ENCODE measurements around the gene CNTNAP1. TPM values are rescaled to one million over a fixed set of nuclear protein-coding genes. Genes with fewer than 3 reads are reported as not detected.
A peak's percentile ranks its signal among the peaks of the same experiment; 100 is the strongest.

Gene CNTNAP1
- total RNA-seq (0.76 TPM), polyA plus RNA-seq (2.1 TPM)
- long read RNA-seq, donor 1, result 0 reads
- long read RNA-seq, donor 2, result 0 reads
- long read RNA-seq, donor 3, result 0 reads
- long read RNA-seq, donor 4, result 0 reads
- long read RNA-seq, donor 5, partial matches to known transcripts, result 5 of 6 reads
- long read RNA-seq, donor 5, other reads (novel, unspliced or antisense), result 0 of 6 reads
- long read RNA-seq, donor 6, result 0 reads
- long read RNA-seq, donor 7, result 0 reads
- long read RNA-seq, donor 8, result 0 reads
- long read RNA-seq, donor 9, result 0 reads
- long read RNA-seq, donor 10, result 0 reads

GRCh38 chr17:42681976-42682721, at the start of gene CNTNAP1:
TSS of gene CNTNAP1 (plus strand) at chr17:42682531. CDS start at chr17:42682830, 299 bp downstream.
- 8% methylated on average over 22 of the region's 22 CpGs for WGBS
- no peak for DNase-seq (ENCODE audit: low read depth in 6 of 9, low spot score in 9 of 9)
- Histone ChIP-seq H3K4me3 (ENCODE audit: low read length in 2 of 2) (peak within 1 kb of the TSS in 1 of 2 donors; percentile 8), H3K4me1 (ENCODE audit: control insufficient read depth in 2 of 2, insufficient read depth in 2 of 2, low read length in 2 of 2) (peaks cover 14 to 77% of the 10 kb centered on the region in 2 donors), H3K9me3 (ENCODE audit: control insufficient read depth in 2 of 2, insufficient read depth in 1 of 2, low read length in 1 of 2) (peaks cover 0 to 28% of the 10 kb centered on the region in 2 donors), H3K27me3 (ENCODE audit: control insufficient read depth in 2 of 2, insufficient read depth in 1 of 2, low read length in 1 of 2) (peaks cover 19 to 83% of the 10 kb centered on the region in 2 donors), H3K36me3 (ENCODE audit: control insufficient read depth in 2 of 2, insufficient read depth in 2 of 2, low read length in 1 of 2) (no peaks in the 10 kb centered on the region), H3K27ac (ENCODE audit: low read depth in 1 of 2, low read length in 1 of 2) (no peak within 1 kb of the TSS)

- H3K9me3 ChIP-seq (ENCODE audit: control insufficient read depth in 2 of 2, insufficient read depth in 1 of 2, low read length in 1 of 2), result no peaks in the 10 kb centered on the region
- no peaks in the 10 kb centered on the region for H3K27me3 ChIP-seq (ENCODE audit: control insufficient read depth in 2 of 2, insufficient read depth in 1 of 2, low read length in 1 of 2)
- WGBS, result 92% methylated on average over 9 of the region's 9 CpGs
- H3K36me3 ChIP-seq (ENCODE audit: control insufficient read depth in 2 of 2, insufficient read depth in 2 of 2, low read length in 1 of 2), result no peaks in the 10 kb centered on the region
- no peak for DNase-seq (ENCODE audit: low read depth in 6 of 9, low spot score in 9 of 9)
- H3K4me1 ChIP-seq (ENCODE audit: control insufficient read depth in 2 of 2, insufficient read depth in 2 of 2, low read length in 2 of 2), result no peaks in the 10 kb centered on the region
- H3K27ac ChIP-seq (ENCODE audit: low read depth in 1 of 2, low read length in 1 of 2), result no peak overlapping the region
- H3K4me3 ChIP-seq (ENCODE audit: low read length in 2 of 2), result no peak overlapping the region
Observed at GRCh38 chr17:42632949-42633444, 49.3 kb upstream of the CNTNAP1 start.

- H3K4me3 ChIP-seq (ENCODE audit: low read length in 2 of 2), result no peak overlapping the region
- H3K9me3 ChIP-seq (ENCODE audit: control insufficient read depth in 2 of 2, insufficient read depth in 1 of 2, low read length in 1 of 2), result no peaks in the 10 kb centered on the region
- H3K27me3 ChIP-seq (ENCODE audit: control insufficient read depth in 2 of 2, insufficient read depth in 1 of 2, low read length in 1 of 2), result no peaks in the 10 kb centered on the region
- no peak for DNase-seq (ENCODE audit: low read depth in 6 of 9, low spot score in 9 of 9)
- peaks cover 0 to 4% of the 10 kb centered on the region in 2 donors for H3K4me1 ChIP-seq (ENCODE audit: control insufficient read depth in 2 of 2, insufficient read depth in 2 of 2, low read length in 2 of 2)
- H3K36me3 ChIP-seq (ENCODE audit: control insufficient read depth in 2 of 2, insufficient read depth in 2 of 2, low read length in 1 of 2), result no peaks in the 10 kb centered on the region
- 90% methylated on average over 6 of the region's 7 CpGs for WGBS
- H3K27ac ChIP-seq (ENCODE audit: low read depth in 1 of 2, low read length in 1 of 2), result no peak overlapping the region
Observed at GRCh38 chr17:42639525-42640113, 42.7 kb upstream of the CNTNAP1 start.

DNA sequence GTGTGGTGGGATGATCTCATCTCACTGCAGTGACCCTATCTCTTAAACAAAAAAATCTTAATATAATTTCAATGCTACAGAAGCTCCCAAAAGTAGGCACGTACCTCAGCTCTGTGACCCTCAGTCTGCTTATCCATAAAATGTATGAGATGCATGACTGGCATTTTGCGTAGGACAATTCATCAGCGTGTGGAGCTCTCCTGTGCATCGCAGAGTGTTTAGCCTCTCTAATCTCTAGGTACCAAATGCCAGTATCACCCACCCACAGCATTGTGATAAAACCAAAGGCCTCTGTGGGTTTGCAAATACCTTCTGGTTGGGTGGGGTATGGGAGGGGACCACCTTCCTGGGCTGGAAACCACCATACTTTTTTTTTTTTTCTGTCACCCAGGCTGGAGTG, 42.2 kb upstream of the CNTNAP1 start:
- Histone ChIP-seq H3K27me3 (ENCODE audit: control insufficient read depth in 2 of 2, insufficient read depth in 1 of 2, low read length in 1 of 2) (no peaks in the 10 kb centered on the region), H3K9me3 (ENCODE audit: control insufficient read depth in 2 of 2, insufficient read depth in 1 of 2, low read length in 1 of 2) (no peaks in the 10 kb centered on the region), H3K4me3 (ENCODE audit: low read length in 2 of 2) (no peak overlapping the region), H3K36me3 (ENCODE audit: control insufficient read depth in 2 of 2, insufficient read depth in 2 of 2, low read length in 1 of 2) (no peaks in the 10 kb centered on the region), H3K4me1 (ENCODE audit: control insufficient read depth in 2 of 2, insufficient read depth in 2 of 2, low read length in 2 of 2) (peaks cover 0 to 4% of the 10 kb centered on the region in 2 donors), H3K27ac (ENCODE audit: low read depth in 1 of 2, low read length in 1 of 2) (no peak overlapping the region)
- no peak for DNase-seq (ENCODE audit: low read depth in 6 of 9, low spot score in 9 of 9)
- WGBS, result 97% methylated on average over 4 of the region's 4 CpGs

GRCh38 chr17:42642336-42642735, 40.0 kb upstream of the CNTNAP1 start:
- WGBS, result 40% methylated on average over 2 of the region's 2 CpGs
- Histone ChIP-seq H3K9me3 (ENCODE audit: control insufficient read depth in 2 of 2, insufficient read depth in 1 of 2, low read length in 1 of 2) (no peaks in the 10 kb centered on the region), H3K4me3 (ENCODE audit: low read length in 2 of 2) (no peak overlapping the region), H3K4me1 (ENCODE audit: control insufficient read depth in 2 of 2, insufficient read depth in 2 of 2, low read length in 2 of 2) (peaks cover 0 to 4% of the 10 kb centered on the region in 2 donors), H3K27ac (ENCODE audit: low read depth in 1 of 2, low read length in 1 of 2) (no peak overlapping the region), H3K36me3 (ENCODE audit: control insufficient read depth in 2 of 2, insufficient read depth in 2 of 2, low read length in 1 of 2) (no peaks in the 10 kb centered on the region), H3K27me3 (ENCODE audit: control insufficient read depth in 2 of 2, insufficient read depth in 1 of 2, low read length in 1 of 2) (no peaks in the 10 kb centered on the region)
- no peak for DNase-seq (ENCODE audit: low read depth in 6 of 9, low spot score in 9 of 9)

- no peak overlapping the region for H3K27ac ChIP-seq (ENCODE audit: low read depth in 1 of 2, low read length in 1 of 2)
- H3K4me3 ChIP-seq (ENCODE audit: low read length in 2 of 2), result no peak overlapping the region
- no peaks in the 10 kb centered on the region for H3K4me1 ChIP-seq (ENCODE audit: control insufficient read depth in 2 of 2, insufficient read depth in 2 of 2, low read length in 2 of 2)
- WGBS, result 76% methylated on average over 5 of the region's 5 CpGs
- H3K27me3 ChIP-seq (ENCODE audit: control insufficient read depth in 2 of 2, insufficient read depth in 1 of 2, low read length in 1 of 2), result peaks cover 0 to 7% of the 10 kb centered on the region in 2 donors
- no peaks in the 10 kb centered on the region for H3K9me3 ChIP-seq (ENCODE audit: control insufficient read depth in 2 of 2, insufficient read depth in 1 of 2, low read length in 1 of 2)
- no peak for DNase-seq (ENCODE audit: low read depth in 6 of 9, low spot score in 9 of 9)
- H3K36me3 ChIP-seq (ENCODE audit: control insufficient read depth in 2 of 2, insufficient read depth in 2 of 2, low read length in 1 of 2), result no peaks in the 10 kb centered on the region
Observed at GRCh38 chr17:42647778-42648177, 34.6 kb upstream of the CNTNAP1 start.

- no peak overlapping the region for H3K4me3 ChIP-seq (ENCODE audit: low read length in 2 of 2)
- no peak overlapping the region for H3K27ac ChIP-seq (ENCODE audit: low read depth in 1 of 2, low read length in 1 of 2)
- DNase-seq (ENCODE audit: low read depth in 6 of 9, low spot score in 9 of 9), result no peak
- H3K27me3 ChIP-seq (ENCODE audit: control insufficient read depth in 2 of 2, insufficient read depth in 1 of 2, low read length in 1 of 2), result peaks cover 4 to 34% of the 10 kb centered on the region in 2 donors
- no peaks in the 10 kb centered on the region for H3K36me3 ChIP-seq (ENCODE audit: control insufficient read depth in 2 of 2, insufficient read depth in 2 of 2, low read length in 1 of 2)
- 82% methylated on average over 4 of the region's 4 CpGs for WGBS
- H3K4me1 ChIP-seq (ENCODE audit: control insufficient read depth in 2 of 2, insufficient read depth in 2 of 2, low read length in 2 of 2), result peaks cover 0 to 6% of the 10 kb centered on the region in 2 donors
- H3K9me3 ChIP-seq (ENCODE audit: control insufficient read depth in 2 of 2, insufficient read depth in 1 of 2, low read length in 1 of 2), result peaks cover 0 to 3% of the 10 kb centered on the region in 2 donors
Observed at GRCh38 chr17:42651392-42651791, 30.9 kb upstream of the CNTNAP1 start.

GRCh38 chr17:42653179-42654124, 28.9 kb upstream of the CNTNAP1 start:
- H3K27ac ChIP-seq (ENCODE audit: low read depth in 1 of 2, low read length in 1 of 2), result peak overlapping the region; percentile 22 to 61
- H3K27me3 ChIP-seq (ENCODE audit: control insufficient read depth in 2 of 2, insufficient read depth in 1 of 2, low read length in 1 of 2), result peaks cover 4 to 34% of the 10 kb centered on the region in 2 donors
- 38% methylated on average over 42 of the region's 42 CpGs for WGBS
- H3K4me3 ChIP-seq (ENCODE audit: low read length in 2 of 2), result no peak overlapping the region
- DNase-seq (ENCODE audit: low read depth in 6 of 9, low spot score in 9 of 9), result no peak
- H3K9me3 ChIP-seq (ENCODE audit: control insufficient read depth in 2 of 2, insufficient read depth in 1 of 2, low read length in 1 of 2), result peaks cover 0 to 3% of the 10 kb centered on the region in 2 donors
- H3K36me3 ChIP-seq (ENCODE audit: control insufficient read depth in 2 of 2, insufficient read depth in 2 of 2, low read length in 1 of 2), result no peaks in the 10 kb centered on the region
- H3K4me1 ChIP-seq (ENCODE audit: control insufficient read depth in 2 of 2, insufficient read depth in 2 of 2, low read length in 2 of 2), result peaks cover 0 to 6% of the 10 kb centered on the region in 2 donors
